Measurements from ENCODE around the gene SLC1A2.
A peak's percentile ranks its signal among the peaks of the same experiment; 100 is the strongest.
"Not testable (repeated sequence)": the region's sequence is repeated elsewhere in the genome, so short reads cannot be mapped to it uniquely, and the experiment has no call there.

Gene SLC1A2

GRCh38 chr11:35237860-35238715 is 181.3 kb downstream of the SLC1A2 start:
- peak; percentile 60 to 67 for DNase-seq

DNA sequence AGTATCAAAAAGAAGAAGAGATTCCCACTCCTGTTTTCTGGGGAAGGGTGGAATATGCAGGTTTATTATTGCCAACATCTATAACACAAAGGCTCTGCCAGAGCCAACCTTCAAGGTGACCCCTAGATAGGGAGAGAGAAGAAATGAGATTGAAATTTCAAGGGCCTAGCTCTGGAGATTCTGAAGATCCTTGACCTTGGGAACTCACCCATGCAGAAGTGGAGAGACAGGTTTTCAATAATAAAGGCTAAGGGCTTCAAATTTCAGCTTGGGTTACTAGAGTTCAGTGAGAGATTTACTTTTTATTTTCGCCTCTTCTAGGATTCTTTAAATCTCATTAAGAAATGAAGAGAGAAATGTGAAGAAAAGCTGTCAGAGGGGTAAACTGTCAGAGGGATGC is 182.0 kb downstream of the SLC1A2 start:
- no peak for DNase-seq

DNA sequence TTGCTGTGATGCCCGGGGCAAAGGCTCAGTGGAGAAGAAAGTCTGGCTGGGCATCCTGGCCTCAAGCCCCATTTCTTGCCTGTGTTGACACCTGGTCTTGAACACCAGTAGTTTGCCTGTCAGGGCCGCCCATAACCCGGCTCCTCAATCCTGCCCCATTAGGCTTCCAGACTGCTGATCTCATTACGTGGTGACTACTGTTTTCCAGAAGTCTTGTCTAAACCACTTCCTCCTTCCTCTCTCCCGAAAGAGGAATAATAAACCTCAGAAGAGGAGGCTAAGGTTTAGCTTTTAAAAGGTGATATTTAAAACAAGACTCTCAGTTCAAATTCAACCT is 182.7 kb downstream of the SLC1A2 start:
- DNase-seq: no peak

- peak; percentile 33 to 34 for DNase-seq
Observed at GRCh38 chr11:35235936-35236666, 183.3 kb downstream of the SLC1A2 start.

- DNase-seq: no peak
Observed at GRCh38 chr11:35235498-35235897, 183.9 kb downstream of the SLC1A2 start.

DNA sequence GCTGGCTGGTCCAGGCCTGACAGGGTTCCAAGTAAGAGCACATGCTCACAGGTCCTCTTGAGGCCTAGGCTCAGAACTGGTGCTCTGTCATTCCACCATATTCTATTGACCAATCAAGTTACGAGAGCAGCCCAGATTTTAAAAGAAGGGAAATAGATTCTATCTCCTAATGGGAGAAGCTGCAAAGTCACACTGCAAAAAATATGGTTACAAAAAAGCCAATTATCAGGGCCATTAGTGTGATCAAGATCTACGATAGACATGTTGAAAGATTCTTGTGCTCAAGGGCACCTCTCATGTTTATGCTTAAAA is 184.2 kb downstream of the SLC1A2 start:
- no peak for DNase-seq

- DNase-seq: no peak
Observed at GRCh38 chr11:35234460-35235156, 184.8 kb downstream of the SLC1A2 start.

DNA sequence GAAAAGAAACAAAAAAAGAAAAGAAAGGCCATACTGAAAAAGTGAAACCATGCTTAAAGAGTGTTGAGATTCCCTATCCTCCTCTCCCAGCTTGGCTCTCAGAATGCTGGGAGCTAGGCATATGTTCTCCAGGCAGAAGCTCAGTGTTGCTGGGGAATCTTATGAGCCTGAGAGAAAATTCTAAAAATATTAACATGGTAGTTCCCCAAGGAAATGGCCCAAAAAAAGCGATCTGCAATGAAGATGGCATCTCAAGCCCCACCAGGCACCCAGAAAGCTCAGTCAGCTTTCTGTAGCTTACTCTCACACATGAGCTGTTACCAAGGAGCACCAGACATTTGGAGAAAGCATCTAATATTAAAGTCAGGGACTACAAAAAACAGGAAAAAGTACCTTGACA is 185.8 kb downstream of the SLC1A2 start:
- DNase-seq: no peak

- DNase-seq: no peak
Observed at GRCh38 chr11:35232891-35233330, 186.4 kb downstream of the SLC1A2 start.

- DNase-seq: no peak
Observed at GRCh38 chr11:35231076-35231860, 188.1 kb downstream of the SLC1A2 start.

GRCh38 chr11:35230388-35230787 is 189.0 kb downstream of the SLC1A2 start:
- DNase-seq: no peak

- DNase-seq: no peak
Observed at GRCh38 chr11:35228328-35228725, 191.0 kb downstream of the SLC1A2 start.

- no peak for DNase-seq
Observed at GRCh38 chr11:35227576-35228327, 191.6 kb downstream of the SLC1A2 start.

DNA sequence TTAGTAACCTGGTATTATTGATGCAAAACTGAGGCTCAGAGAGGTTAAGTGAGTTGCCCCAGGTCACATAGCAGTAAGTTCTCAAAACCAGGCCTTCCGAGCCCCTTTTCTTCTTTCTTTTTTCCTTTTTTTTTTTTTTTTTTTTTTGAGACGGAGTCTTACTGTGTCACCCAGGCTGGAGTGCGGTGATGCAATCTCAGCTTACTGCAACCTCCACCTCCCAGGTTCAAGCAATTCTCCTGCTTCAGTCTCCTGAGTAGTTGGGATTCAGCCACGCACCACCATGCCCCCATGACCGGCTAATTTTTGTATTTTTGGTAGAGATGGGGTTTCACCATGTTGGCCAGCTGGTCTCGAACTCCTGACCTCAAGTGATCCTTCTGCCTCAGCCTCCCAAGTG is 192.6 kb downstream of the SLC1A2 start:
- not testable (repeated sequence) for DNase-seq

- no peak for DNase-seq
Observed at GRCh38 chr11:35225946-35226520, 193.3 kb downstream of the SLC1A2 start.

- DNase-seq: no peak
Observed at GRCh38 chr11:35223991-35224390, 195.4 kb downstream of the SLC1A2 start.

- DNase-seq: no peak
Observed at GRCh38 chr11:35223371-35223796, 196.0 kb downstream of the SLC1A2 start.

GRCh38 chr11:35218956-35219355 is 200.4 kb downstream of the SLC1A2 start:
- DNase-seq: no peak

DNA sequence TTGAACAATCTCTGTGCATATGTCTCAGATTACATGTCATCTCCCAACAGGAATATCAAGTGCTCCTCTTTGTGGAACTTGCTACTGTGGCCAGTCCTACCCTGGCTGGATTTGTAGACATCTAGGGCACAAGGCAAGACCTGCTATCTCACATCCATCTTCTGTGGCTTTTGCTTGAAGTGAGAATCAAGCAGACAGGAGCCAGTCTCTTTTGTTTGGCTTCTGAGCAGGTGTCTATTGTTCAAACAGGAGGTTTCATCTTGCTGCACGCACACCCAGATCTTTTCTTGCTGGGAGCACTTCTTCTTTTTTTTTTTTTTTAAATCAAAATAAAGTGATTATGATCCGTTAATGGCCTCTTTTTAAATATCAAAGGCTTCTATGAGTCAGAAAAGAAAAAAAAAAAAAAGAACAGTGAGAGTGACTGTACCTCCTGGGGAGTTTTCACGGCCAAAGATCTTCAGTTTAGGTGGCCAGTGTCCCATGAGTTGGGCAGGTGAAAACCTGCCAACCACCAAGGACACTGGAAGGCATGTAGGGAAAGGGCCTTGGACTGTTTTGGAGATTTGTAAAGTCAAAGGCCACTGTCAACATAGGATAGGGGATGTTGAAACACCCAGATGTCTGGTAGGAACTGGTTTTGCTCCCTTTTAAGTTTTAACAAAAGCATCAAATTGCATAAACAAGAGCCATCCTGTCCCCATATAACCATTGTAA is 202.2 kb downstream of the SLC1A2 start:
- no peak for DNase-seq

GRCh38 chr11:35215945-35216344 is 203.4 kb downstream of the SLC1A2 start:
- no peak for DNase-seq

GRCh38 chr11:35214792-35215193 is 204.6 kb downstream of the SLC1A2 start:
- DNase-seq: peak in 1 of 2 donors; percentile 32
